WTC11 (cell line): ENCODE measurements around the gene AMACR. TPM values are rescaled to one million over a fixed set of nuclear protein-coding genes. Genes with fewer than 3 reads are reported as not detected.

Source experiments
- ATAC-seq: fragments of 200-7000 bp; cut with Tn5 transposase; 2 replicates; pipeline ENCODE4 v1.10.0; 2021; ENCODE audit warnings: mild to moderate bottlenecking, moderate library complexity
- CTCF ChIA-PET: fragments of 300-600 bp; sonication (Branson Sonifier 250); formaldehyde crosslinking; loops from one replicate; lab custom pipeline; 2021; ENCODE audit warnings: antibody characterized with exemption; lab: Charles Lee
- POLR2A ChIA-PET: fragments of 350-600 bp; sonication (Branson Sonifier 250); formaldehyde crosslinking; loops from one replicate; lab custom pipeline; 2021; ENCODE audit warnings: antibody characterized with exemption; lab: Charles Lee
- DNase-seq: peaks from one replicate; pipeline ENCODE4 v3.0.0; 2021; ENCODE audit warnings: low spot score
- H3K27ac Mint-ChIP-seq: 2 replicates; pipeline ENCODE4 v1.8.0; 2021; ENCODE audit warnings: mixed read lengths
- H3K27me3 Mint-ChIP-seq: 2 replicates; pipeline ENCODE4 v1.8.0; 2021; ENCODE audit warnings: low read depth, mild to moderate bottlenecking, moderate library complexity, mixed read lengths
- H3K36me3 Mint-ChIP-seq: 2 replicates; pipeline ENCODE4 v1.8.0; 2021; ENCODE audit warnings: mixed read lengths
- H3K4me1 Mint-ChIP-seq: 2 replicates; pipeline ENCODE4 v1.8.0; 2022; ENCODE audit warnings: mixed read lengths
- H3K4me3 Mint-ChIP-seq: 2 replicates; pipeline ENCODE4 v1.8.0; 2021; ENCODE audit warnings: mild to moderate bottlenecking, moderate library complexity, mixed read lengths
- H3K9me3 Mint-ChIP-seq: 2 replicates; pipeline ENCODE4 v1.8.0; 2021; ENCODE audit warnings: mixed read lengths
- ARID4B ChIP-seq: sonication (generic); formaldehyde crosslinking; IDR thresholded peaks from 2 replicates; pipeline ENCODE4 v1.8.0; 2023; ENCODE audit warnings: missing genetic modification reagents, mild to moderate bottlenecking, borderline replicate concordance
- ATF1 ChIP-seq: sonication (generic); formaldehyde crosslinking; IDR thresholded peaks from 2 replicates; pipeline ENCODE4 v1.8.1; 2023; ENCODE audit warnings: mild to moderate bottlenecking, moderate library complexity, missing genetic modification reagents
- ATF3 ChIP-seq: sonication (generic); formaldehyde crosslinking; conservative IDR thresholded peaks from 2 replicates; pipeline ENCODE4 v1.8.1; 2022; ENCODE audit warnings: mild to moderate bottlenecking, missing genetic modification reagents
- CREM ChIP-seq: sonication (generic); formaldehyde crosslinking; IDR thresholded peaks from 2 replicates; pipeline ENCODE4 v1.8.1; 2022; ENCODE audit warnings: mild to moderate bottlenecking, missing genetic modification reagents, moderate library complexity
- ELF4 ChIP-seq: sonication (generic); formaldehyde crosslinking; IDR thresholded peaks from 2 replicates; pipeline ENCODE4 v1.8.1; 2022; ENCODE audit warnings: low read depth, mild to moderate bottlenecking, moderate library complexity, missing genetic modification reagents
- EMX1 ChIP-seq: fragments of 250-450 bp; sonication (Bioruptor Pico); IDR thresholded peaks from 2 replicates; pipeline ENCODE4 v1.8.0; 2021; ENCODE audit warnings: mild to moderate bottlenecking
- ESRRA ChIP-seq: sonication (generic); formaldehyde crosslinking; IDR thresholded peaks from 2 replicates; pipeline ENCODE4 v1.8.1; 2022; ENCODE audit warnings: mild to moderate bottlenecking, missing genetic modification reagents, borderline replicate concordance
- FOXJ3 ChIP-seq: sonication (generic); formaldehyde crosslinking; IDR thresholded peaks from 2 replicates; pipeline ENCODE4 v1.9.0; 2021; ENCODE audit warnings: missing genetic modification reagents, mild to moderate bottlenecking, borderline replicate concordance
- IRF1 ChIP-seq: sonication (generic); formaldehyde crosslinking; IDR thresholded peaks from 2 replicates; pipeline ENCODE4 v1.8.0; 2023; ENCODE audit warnings: missing genetic modification reagents
- JUN ChIP-seq: sonication (generic); formaldehyde crosslinking; IDR thresholded peaks from 2 replicates; pipeline ENCODE4 v1.8.0; 2023; ENCODE audit warnings: mild to moderate bottlenecking, missing genetic modification reagents
- MLX ChIP-seq: sonication (generic); formaldehyde crosslinking; IDR thresholded peaks from 2 replicates; pipeline ENCODE4 v1.8.1; 2023; ENCODE audit warnings: mild to moderate bottlenecking, missing genetic modification reagents, moderate library complexity
- MXD4 ChIP-seq: fragments of 250-450 bp; sonication (Bioruptor Pico); IDR thresholded peaks from 2 replicates; pipeline ENCODE4 v1.8.0; 2021; ENCODE audit warnings: mild to moderate bottlenecking, moderate library complexity, borderline replicate concordance
- NFE2L1 ChIP-seq: sonication (generic); formaldehyde crosslinking; IDR thresholded peaks from 2 replicates; pipeline ENCODE4 v1.8.1; 2023; ENCODE audit warnings: missing genetic modification reagents
- NR1H2 ChIP-seq: sonication (generic); formaldehyde crosslinking; IDR thresholded peaks from 2 replicates; pipeline ENCODE4 v1.9.0; 2021; ENCODE audit warnings: mild to moderate bottlenecking, moderate library complexity, missing genetic modification reagents
- NR2C2 ChIP-seq: sonication (generic); formaldehyde crosslinking; IDR thresholded peaks from 2 replicates; pipeline ENCODE4 v1.8.0; 2022; ENCODE audit warnings: mild to moderate bottlenecking, missing genetic modification reagents
- RELA ChIP-seq: sonication (generic); formaldehyde crosslinking; IDR thresholded peaks from 2 replicates; pipeline ENCODE4 v1.8.1; 2022; ENCODE audit warnings: missing genetic modification reagents, mild to moderate bottlenecking, borderline replicate concordance
- RORB ChIP-seq: fragments of 250-450 bp; sonication (Bioruptor Pico); IDR thresholded peaks from 2 replicates; pipeline ENCODE4 v1.9.0; 2021; ENCODE audit warnings: mild to moderate bottlenecking
- SMAD3 ChIP-seq: sonication (generic); formaldehyde crosslinking; IDR thresholded peaks from 2 replicates; pipeline ENCODE4 v1.8.0; 2022; ENCODE audit warnings: missing genetic modification reagents, mild to moderate bottlenecking, borderline replicate concordance
- SOX15 ChIP-seq: fragments of 250-450 bp; sonication (Bioruptor Pico); IDR thresholded peaks from 2 replicates; pipeline ENCODE4 v1.9.0; 2021; ENCODE audit warnings: mild to moderate bottlenecking
- SP1 ChIP-seq: sonication (generic); formaldehyde crosslinking; conservative IDR thresholded peaks from 2 replicates; pipeline ENCODE4 v1.8.1; 2022; ENCODE audit warnings: missing genetic modification reagents
- TEAD1 ChIP-seq: sonication (generic); formaldehyde crosslinking; IDR thresholded peaks from 2 replicates; pipeline ENCODE4 v1.8.0; 2022; ENCODE audit warnings: mild to moderate bottlenecking, missing genetic modification reagents
- TP53 ChIP-seq: sonication (generic); formaldehyde crosslinking; IDR thresholded peaks from 2 replicates; pipeline ENCODE4 v1.8.1; 2023; ENCODE audit warnings: mild to moderate bottlenecking, missing genetic modification reagents
- ZBTB43 ChIP-seq: sonication (generic); formaldehyde crosslinking; IDR thresholded peaks from 2 replicates; pipeline ENCODE4 v1.8.1; 2023; ENCODE audit warnings: mild to moderate bottlenecking, missing genetic modification reagents
- ZNF138 ChIP-seq: sonication (generic); formaldehyde crosslinking; conservative IDR thresholded peaks from 2 replicates; pipeline ENCODE4 v1.8.1; 2022; ENCODE audit warnings: mild to moderate bottlenecking, moderate library complexity, missing genetic modification reagents
- ZNF219 ChIP-seq: sonication (generic); formaldehyde crosslinking; IDR thresholded peaks from 2 replicates; pipeline ENCODE4 v1.8.0; 2023; ENCODE audit warnings: missing genetic modification reagents, mild to moderate bottlenecking, borderline replicate concordance
- ZNF232 ChIP-seq: sonication (generic); formaldehyde crosslinking; IDR thresholded peaks from 2 replicates; pipeline ENCODE4 v1.8.0; 2022; ENCODE audit warnings: mild to moderate bottlenecking, missing genetic modification reagents
- ZNF281 ChIP-seq: sonication (generic); formaldehyde crosslinking; IDR thresholded peaks from 2 replicates; pipeline ENCODE4 v1.8.0; 2023; ENCODE audit warnings: mild to moderate bottlenecking, missing genetic modification reagents
- ZNF317 ChIP-seq: sonication (generic); formaldehyde crosslinking; IDR thresholded peaks from 2 replicates; pipeline ENCODE4 v1.8.1; 2023; ENCODE audit warnings: low read depth, mild to moderate bottlenecking, moderate library complexity, missing genetic modification reagents, borderline replicate concordance
- total RNA-seq: library from RNA; stranded (reverse); gene quantifications from 3 replicates; pipeline ENCODE4 v1.2.3, GENCODE V29; 2021

The AMACR gene
- total RNA-seq, 1 experiment from 2014 or later = 11.9 TPM

GRCh38 chr5:34002629-34003328 lies 5.1 kb downstream of the AMACR start (continued):
- TF ChIP-seq ZNF317 (CRISPR knock-in tag) (no peak), SMAD3 (no peak), FOXJ3 (CRISPR knock-in tag) (no peak), ATF1 (CRISPR knock-in tag) (no peak), SOX15 (CRISPR knock-in tag) (no peak), CREM (CRISPR knock-in tag) (no peak), NR1H2 (CRISPR knock-in tag) (no peak), NFE2L1 (no peak), RORB (CRISPR knock-in tag) (no peak), TP53 (no peak)

- no peaks in the 10 kb centered on the region for H3K27me3 Mint-ChIP-seq
- CTCF ChIA-PET = interaction anchor here (0.9 to 1.1 kb wide), 2 partner anchors 31 to 413 kb away, joined by 3 to 4 read pairs; no protein-coding TSS in a partner anchor
- TF ChIP-seq ZNF281 (CRISPR knock-in tag) = no peak
- no peak for TF ChIP-seq NR2C2 (CRISPR knock-in tag)
- no peak for TF ChIP-seq ARID4B (CRISPR knock-in tag)
- no peak for TF ChIP-seq ZNF219 (CRISPR knock-in tag)
- no peak for TF ChIP-seq TEAD1 (CRISPR knock-in tag)
- no peak for TF ChIP-seq ZBTB43
- TF ChIP-seq IRF1 (CRISPR knock-in tag) = no peak
- no peak for TF ChIP-seq RELA (CRISPR knock-in tag)
- no peak for TF ChIP-seq FOXJ3 (CRISPR knock-in tag)
- no peak for TF ChIP-seq MLX (CRISPR knock-in tag)
- TF ChIP-seq ATF3 (CRISPR knock-in tag) = no peak
- TF ChIP-seq ELF4 = no peak
- TF ChIP-seq ZNF232 = no peak
- TF ChIP-seq EMX1 (CRISPR knock-in tag) = no peak
- TF ChIP-seq ZNF138 (CRISPR knock-in tag) = no peak
- TF ChIP-seq JUN (CRISPR knock-in tag) = no peak
- no peak for TF ChIP-seq ESRRA (CRISPR knock-in tag)
- TF ChIP-seq MXD4 (CRISPR knock-in tag) = no peak
- no peak for TF ChIP-seq SP1 (CRISPR knock-in tag)
These were observed 6.5 kb downstream of the AMACR start for GRCh38 chr5:34001241-34001841.

More at GRCh38 chr5:34001241-34001841, 6.5 kb downstream of the AMACR start:
- Mint-ChIP-seq H3K36me3 (peaks cover 16% of the 10 kb centered on the region), H3K9me3 (no peaks in the 10 kb centered on the region), H3K4me1 (peaks cover 19% of the 10 kb centered on the region), H3K27ac (peak overlapping the region; percentile 44; the same call in 1 of the 2 replicates), H3K4me3 (no peak overlapping the region)
- DNase-seq = no peak
- no peak; the same call in 1 of the 2 replicates for ATAC-seq
- POLR2A ChIA-PET = no interaction called here
